Hepatocyte (in vitro differentiated cells): ENCODE results near the gene PDE4D.

Experiments used
- CTCF ChIP-seq: fragments of 200-600 bp; sonication (generic); IDR thresholded peaks from 2 replicates; pipeline ENCODE4 v1.5.1; 2016; ENCODE audit warnings: antibody characterized with exemption, mild to moderate bottlenecking; ENCODE audit not compliant: poor library complexity
- EZH2 ChIP-seq: fragments of 200-600 bp; sonication (generic); IDR thresholded peaks from 2 replicates; pipeline ENCODE4 v1.6.1; 2016; ENCODE audit warnings: antibody characterized with exemption, mild to moderate bottlenecking, borderline replicate concordance
- EZH2phosphoT487 ChIP-seq: fragments of 200-600 bp; sonication (generic); IDR thresholded peaks from one replicate; pipeline ENCODE4 v1.6.1; 2018; ENCODE audit warnings: antibody characterized with exemption, mild to moderate bottlenecking, low read depth, moderate library complexity; ENCODE audit not compliant: unreplicated experiment, severe bottlenecking

GRCh38 chr5:59777028-59777427 lies 116.5 kb downstream of the PDE4D start:
- no peak for TF ChIP-seq CTCF
- no peak for TF ChIP-seq EZH2phosphoT487
- no peak for TF ChIP-seq EZH2
